Measurements from ENCODE around the gene LONP1.

LONP1 gene

DNA sequence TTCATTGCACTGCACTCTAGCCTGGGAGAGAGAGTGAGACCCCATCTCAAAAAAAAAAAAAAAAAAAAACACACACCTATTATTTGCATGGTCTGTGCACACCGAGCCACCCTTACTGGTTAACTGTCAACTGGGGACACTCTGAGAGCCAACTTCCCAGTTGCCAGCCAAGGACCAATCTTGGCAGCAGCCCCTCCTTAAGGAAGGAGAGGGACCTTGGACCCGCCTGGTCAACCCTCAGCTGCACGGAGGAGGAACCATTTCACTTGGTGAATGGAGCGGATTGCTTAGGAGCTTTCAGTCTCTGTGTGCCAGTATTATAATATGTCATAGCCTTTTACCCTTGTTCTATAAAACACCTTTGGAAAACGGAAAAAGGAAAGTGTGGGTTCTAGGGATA lies 64.5 kb downstream of the LONP1 start:
- Histone ChIP-seq H3K36me3 (peaks cover 98 to 100% (median 99%) of the 10 kb centered on the region in 11 experiments), H3K9ac (no peak overlapping the region), H4K20me1 (peaks cover 48 to 98% (median 91%) of the 10 kb centered on the region in 11 experiments; a peak in 21 of 22 replicates)

GRCh38 chr19:5654931-5655330 lies 65.0 kb downstream of the LONP1 start:
- Histone ChIP-seq H3K4me2 (no peak overlapping the region), H3K27me3 (no peaks in the 10 kb centered on the region), H3K4me1 (no peaks in the 10 kb centered on the region), H3K9me3 (replicated peaks in 1 of 11) (no peaks in the 10 kb centered on the region), H3K9ac (no peak overlapping the region), H3K4me3 (no peak overlapping the region), H3K36me3 (peaks cover 98 to 100% (median 99%) of the 10 kb centered on the region in 11 experiments), H3K27ac (no peak overlapping the region), H4K20me1 (peaks cover 48 to 98% (median 91%) of the 10 kb centered on the region in 11 experiments; a peak in 21 of 22 replicates)
- TF ChIP-seq Cebpa-rat (IDR thresholded peaks at IDR 0.05), result no peak

More for the DNA sequence above, 64.5 kb downstream of the LONP1 start:
- Histone ChIP-seq H3K4me3 (no peak overlapping the region), H3K27ac (no peak overlapping the region), H3K4me1 (no peaks in the 10 kb centered on the region), H3K9me3 (replicated peaks in 1 of 11) (no peaks in the 10 kb centered on the region), H3K27me3 (no peaks in the 10 kb centered on the region), H3K4me2 (no peak overlapping the region)
- TF ChIP-seq Cebpa-rat (IDR thresholded peaks at IDR 0.05), result no peak

GRCh38 chr19:5652261-5652660 lies 67.7 kb downstream of the LONP1 start:
- Histone ChIP-seq H4K20me1 (peaks cover 58 to 91% (median 88%) of the 10 kb centered on the region in 11 experiments), H3K4me2 (no peak overlapping the region), H3K27me3 (no peaks in the 10 kb centered on the region), H3K4me1 (no peaks in the 10 kb centered on the region), H3K27ac (no peak overlapping the region), H3K9me3 (replicated peaks in 1 of 11) (no peaks in the 10 kb centered on the region), H3K9ac (no peak overlapping the region), H3K4me3 (no peak overlapping the region), H3K36me3 (peaks cover 92 to 95% (median 92%) of the 10 kb centered on the region in 11 experiments)
- TF ChIP-seq Cebpa-rat (IDR thresholded peaks at IDR 0.05), result no peak

GRCh38 chr19:5651361-5651760 lies 68.6 kb downstream of the LONP1 start:
- Histone ChIP-seq H3K27me3 (no peaks in the 10 kb centered on the region), H3K4me2 (no peak overlapping the region), H3K9me3 (replicated peaks in 1 of 11) (no peaks in the 10 kb centered on the region), H3K9ac (no peak overlapping the region), H4K20me1 (peaks cover 66 to 92% (median 90%) of the 10 kb centered on the region in 11 experiments), H3K36me3 (peaks cover 92 to 95% (median 92%) of the 10 kb centered on the region in 11 experiments), H3K4me3 (no peak overlapping the region), H3K27ac (no peak overlapping the region), H3K4me1 (no peaks in the 10 kb centered on the region)
- no peak for TF ChIP-seq Cebpa-rat (IDR thresholded peaks at IDR 0.05)

DNA sequence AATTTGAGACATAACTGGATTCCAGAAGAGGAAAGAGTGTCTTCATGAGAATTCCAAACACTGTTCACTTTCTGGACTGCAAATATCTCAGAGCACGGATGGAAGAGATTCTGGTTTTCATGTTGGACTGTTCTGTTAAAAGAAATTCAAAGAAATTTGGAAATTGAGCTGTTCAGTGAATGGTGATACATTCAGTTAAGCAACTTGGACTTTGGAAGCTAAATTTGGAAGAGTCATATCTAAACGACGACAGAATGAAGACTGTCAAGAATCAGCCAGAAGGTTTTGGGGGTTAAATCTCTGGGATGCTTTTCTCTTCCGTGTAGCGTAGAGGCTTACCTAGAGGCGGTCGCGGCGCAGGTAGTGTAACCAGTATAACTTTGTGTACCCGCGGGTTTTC lies 71.5 kb downstream of the LONP1 start:
- no peak overlapping the region for H3K9ac ChIP-seq
- no peaks in the 10 kb centered on the region for H3K9me3 ChIP-seq (replicated peaks in 1 of 11)
- no peaks in the 10 kb centered on the region for H3K27me3 ChIP-seq
- H3K4me1 ChIP-seq, result no peaks in the 10 kb centered on the region
- H3K4me3 ChIP-seq, result no peak overlapping the region
- peaks cover 76 to 92% (median 91%) of the 10 kb centered on the region in 11 experiments for H4K20me1 ChIP-seq
- H3K36me3 ChIP-seq, result peaks cover 92 to 95% (median 92%) of the 10 kb centered on the region in 11 experiments
- no peak for TF ChIP-seq Cebpa-rat (IDR thresholded peaks at IDR 0.05)
- no peak overlapping the region for H3K4me2 ChIP-seq
- no peak overlapping the region for H3K27ac ChIP-seq

GRCh38 chr19:5646703-5647102 lies 73.2 kb downstream of the LONP1 start:
- Histone ChIP-seq H3K4me2 (no peak overlapping the region), H3K27ac (no peak overlapping the region), H3K36me3 (peaks cover 92 to 95% (median 92%) of the 10 kb centered on the region in 11 experiments), H3K27me3 (no peaks in the 10 kb centered on the region), H3K9me3 (replicated peaks in 1 of 11) (no peaks in the 10 kb centered on the region), H3K9ac (no peak overlapping the region; a peak in 1 of 22 replicates), H3K4me1 (no peaks in the 10 kb centered on the region), H4K20me1 (peaks cover 79 to 92% (median 91%) of the 10 kb centered on the region in 11 experiments), H3K4me3 (no peak overlapping the region)
- no peak for TF ChIP-seq Cebpa-rat (IDR thresholded peaks at IDR 0.05)

DNA sequence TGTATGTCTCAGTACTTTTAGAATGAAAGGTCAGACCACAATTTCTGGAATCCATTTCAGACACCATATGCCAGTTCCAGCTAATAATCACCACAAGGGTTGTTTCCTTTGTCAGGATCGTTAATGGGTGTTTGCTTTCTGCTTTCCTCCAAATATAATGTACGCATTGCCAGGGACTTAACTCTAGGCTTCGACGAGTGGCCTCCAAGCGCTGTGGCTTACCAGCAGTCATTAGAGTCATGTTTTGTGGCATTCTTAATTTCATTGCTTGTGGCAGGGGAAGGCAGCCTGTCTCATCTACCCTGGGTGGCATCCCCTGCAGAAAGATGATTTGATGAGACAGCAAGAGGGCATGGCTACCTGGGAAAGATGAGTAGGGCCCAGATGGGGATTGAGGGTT lies 74.5 kb downstream of the LONP1 start:
- H3K27me3 ChIP-seq, result no peaks in the 10 kb centered on the region
- TF ChIP-seq Cebpa-rat (IDR thresholded peaks at IDR 0.05), result no peak
- H3K9ac ChIP-seq, result no peak overlapping the region
- peaks cover 91 to 95% (median 92%) of the 10 kb centered on the region in 11 experiments for H3K36me3 ChIP-seq
- no peaks in the 10 kb centered on the region for H3K4me1 ChIP-seq
- H3K27ac ChIP-seq, result no peak overlapping the region
- H3K9me3 ChIP-seq (replicated peaks in 1 of 11), result no peaks in the 10 kb centered on the region
- no peak overlapping the region for H3K4me2 ChIP-seq
- H4K20me1 ChIP-seq, result peaks cover 80 to 92% (median 91%) of the 10 kb centered on the region in 11 experiments
- no peak overlapping the region for H3K4me3 ChIP-seq

GRCh38 chr19:5644037-5644436 lies 75.9 kb downstream of the LONP1 start:
- no peak overlapping the region for H3K27ac ChIP-seq
- no peaks in the 10 kb centered on the region for H3K27me3 ChIP-seq
- no peak for TF ChIP-seq Cebpa-rat (IDR thresholded peaks at IDR 0.05)
- H4K20me1 ChIP-seq, result peaks cover 86 to 97% (median 96%) of the 10 kb centered on the region in 11 experiments
- no peak overlapping the region for H3K4me3 ChIP-seq
- H3K9ac ChIP-seq, result 0 out of 22 replicates have a peak overlapping the region, but pooled peaks of 1 of the 11 experiments have one; percentile 7
- H3K36me3 ChIP-seq, result peaks cover 88 to 98% (median 95%) of the 10 kb centered on the region in 11 experiments
- H3K4me1 ChIP-seq, result no peaks in the 10 kb centered on the region
- no peak overlapping the region for H3K4me2 ChIP-seq
- H3K9me3 ChIP-seq (replicated peaks in 1 of 11), result no peaks in the 10 kb centered on the region

GRCh38 chr19:5643060-5643459 lies 76.9 kb downstream of the LONP1 start:
- no peak for TF ChIP-seq Cebpa-rat (IDR thresholded peaks at IDR 0.05)
- Histone ChIP-seq H3K9me3 (replicated peaks in 1 of 11) (no peaks in the 10 kb centered on the region), H3K36me3 (peaks cover 87 to 100% (median 98%) of the 10 kb centered on the region in 11 experiments), H3K4me3 (no peak overlapping the region), H3K9ac (no peak overlapping the region; a peak in 1 of 22 replicates), H3K4me2 (no peak overlapping the region), H3K27ac (no peak overlapping the region), H3K4me1 (no peaks in the 10 kb centered on the region), H4K20me1 (peaks cover 96 to 100% (median 100%) of the 10 kb centered on the region in 11 experiments), H3K27me3 (no peaks in the 10 kb centered on the region)

DNA sequence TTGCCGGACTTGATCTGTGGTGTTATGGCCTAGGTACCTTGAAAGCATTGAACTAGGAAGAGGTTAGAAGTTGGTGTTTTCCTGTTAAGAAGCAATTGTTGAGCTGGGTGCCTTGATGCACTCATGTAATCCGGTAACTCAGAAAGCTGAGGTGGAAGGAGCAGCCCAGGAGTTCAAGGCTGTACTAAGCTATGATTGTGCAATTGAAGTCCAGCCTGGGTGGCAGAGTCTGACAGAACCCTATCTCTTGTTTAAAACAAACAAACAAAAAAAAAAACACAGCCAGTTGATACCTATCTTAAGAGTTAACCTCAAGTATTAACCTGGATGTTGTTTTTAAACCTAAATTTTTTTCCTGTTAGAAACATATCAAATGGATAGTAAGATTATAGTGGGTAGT lies 77.7 kb downstream of the LONP1 start:
- peaks cover 78 to 100% (median 98%) of the 10 kb centered on the region in 11 experiments for H3K36me3 ChIP-seq

More for the DNA sequence above, 77.7 kb downstream of the LONP1 start:
- Histone ChIP-seq H3K4me1 (peaks cover 0 to 6% (median 0%) of the 10 kb centered on the region in 10 experiments; a peak in 1 of 20 replicates), H3K27ac (no peak overlapping the region), H3K9me3 (replicated peaks in 1 of 11) (no peaks in the 10 kb centered on the region), H4K20me1 (peaks cover 99 to 100% (median 100%) of the 10 kb centered on the region in 11 experiments), H3K9ac (no peak overlapping the region), H3K4me2 (no peak overlapping the region), H3K4me3 (no peak overlapping the region), H3K27me3 (no peaks in the 10 kb centered on the region)
- no peak for TF ChIP-seq Cebpa-rat (IDR thresholded peaks at IDR 0.05)

Data from BLaER1 treated with 17β-estradiol and CSF1 and Interleukin-3, amounts not matched to agents 10 nM and 100 nM (cell line).